Stimulated activated CD8-positive, alpha-beta memory T cell treated with anti-CD3 and anti-CD28 coated beads, Interleukin-4, amount 100 ng/mL, for 48 hours (primary cell): ENCODE measurements around the gene EPS8.
"Not testable (repeated sequence)": the region's sequence is repeated elsewhere in the genome, so short reads cannot be mapped to it uniquely, and the experiment has no call there.

Experiments used
- DNase-seq: peaks from one replicate; pipeline ENCODE4 v3.0.0-alpha.2; 2020

The EPS8 gene

DNA sequence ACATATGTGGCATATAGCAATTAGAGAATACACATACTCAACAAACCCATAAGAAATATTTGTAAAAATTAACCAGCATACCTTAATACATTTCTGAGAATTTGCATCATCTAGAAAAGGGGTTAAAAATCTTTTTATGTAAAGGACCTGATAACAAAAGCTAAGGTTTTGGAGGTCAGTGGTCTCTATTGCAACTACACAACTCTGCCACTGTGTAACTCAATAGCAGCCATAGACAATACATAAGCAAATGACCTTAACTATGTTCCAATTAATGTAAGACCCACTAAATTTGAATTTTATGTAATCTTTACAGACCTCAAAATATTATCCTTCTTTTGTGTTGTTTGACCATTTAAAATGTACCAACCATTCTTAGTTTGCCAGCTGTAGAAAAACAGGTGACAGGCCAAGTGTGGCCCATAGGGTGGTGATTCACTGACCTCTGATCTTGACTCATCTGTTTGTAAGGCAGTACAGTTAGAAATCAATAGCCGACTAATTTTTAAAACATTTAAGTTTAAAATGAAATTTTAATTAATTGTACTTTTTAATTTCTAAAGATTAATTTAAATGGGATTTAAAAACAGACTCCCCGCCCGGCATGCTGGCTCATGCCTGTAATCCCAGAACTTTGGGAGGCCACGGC, 7.4 kb upstream of the EPS8 start:
- DNase-seq, result no peak

DNA sequence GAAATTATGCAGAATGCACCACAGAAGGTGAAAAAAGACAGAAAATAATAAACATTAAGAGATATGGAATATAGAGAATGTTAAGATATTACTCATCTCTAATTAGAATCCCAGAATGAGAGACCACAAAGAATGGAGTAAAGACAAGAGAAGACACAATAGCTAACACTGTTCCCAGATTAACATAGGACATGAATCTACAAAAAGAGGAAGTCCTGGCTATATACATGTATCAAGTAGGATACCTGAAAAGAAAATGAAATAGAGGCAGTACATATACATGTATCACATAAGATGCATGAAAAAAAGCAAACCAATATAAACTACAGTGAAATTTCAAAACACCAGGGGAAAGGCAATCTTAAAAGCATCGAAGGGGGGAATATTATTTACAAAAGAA, 5.6 kb upstream of the EPS8 start:
- no peak for DNase-seq

DNA sequence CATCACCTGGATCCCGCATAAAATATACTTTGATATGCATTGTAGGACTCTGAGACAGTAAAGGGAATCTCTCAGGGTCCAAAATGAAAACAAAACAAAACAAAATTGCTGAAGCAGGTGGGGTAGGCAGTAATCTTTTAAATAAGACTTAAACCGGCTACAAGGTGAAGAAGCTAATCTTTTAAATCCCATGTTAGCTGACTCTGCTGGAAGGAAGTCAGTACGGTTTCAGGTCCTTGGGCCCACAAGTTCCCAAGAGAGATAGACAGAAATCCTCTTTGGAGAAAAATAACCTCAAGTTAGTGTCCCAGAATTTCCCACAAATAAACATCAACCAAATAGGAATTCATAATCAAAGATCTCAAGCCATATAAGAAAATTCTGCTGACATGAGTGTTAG, 5.0 kb upstream of the EPS8 start:
- no peak for DNase-seq

DNA sequence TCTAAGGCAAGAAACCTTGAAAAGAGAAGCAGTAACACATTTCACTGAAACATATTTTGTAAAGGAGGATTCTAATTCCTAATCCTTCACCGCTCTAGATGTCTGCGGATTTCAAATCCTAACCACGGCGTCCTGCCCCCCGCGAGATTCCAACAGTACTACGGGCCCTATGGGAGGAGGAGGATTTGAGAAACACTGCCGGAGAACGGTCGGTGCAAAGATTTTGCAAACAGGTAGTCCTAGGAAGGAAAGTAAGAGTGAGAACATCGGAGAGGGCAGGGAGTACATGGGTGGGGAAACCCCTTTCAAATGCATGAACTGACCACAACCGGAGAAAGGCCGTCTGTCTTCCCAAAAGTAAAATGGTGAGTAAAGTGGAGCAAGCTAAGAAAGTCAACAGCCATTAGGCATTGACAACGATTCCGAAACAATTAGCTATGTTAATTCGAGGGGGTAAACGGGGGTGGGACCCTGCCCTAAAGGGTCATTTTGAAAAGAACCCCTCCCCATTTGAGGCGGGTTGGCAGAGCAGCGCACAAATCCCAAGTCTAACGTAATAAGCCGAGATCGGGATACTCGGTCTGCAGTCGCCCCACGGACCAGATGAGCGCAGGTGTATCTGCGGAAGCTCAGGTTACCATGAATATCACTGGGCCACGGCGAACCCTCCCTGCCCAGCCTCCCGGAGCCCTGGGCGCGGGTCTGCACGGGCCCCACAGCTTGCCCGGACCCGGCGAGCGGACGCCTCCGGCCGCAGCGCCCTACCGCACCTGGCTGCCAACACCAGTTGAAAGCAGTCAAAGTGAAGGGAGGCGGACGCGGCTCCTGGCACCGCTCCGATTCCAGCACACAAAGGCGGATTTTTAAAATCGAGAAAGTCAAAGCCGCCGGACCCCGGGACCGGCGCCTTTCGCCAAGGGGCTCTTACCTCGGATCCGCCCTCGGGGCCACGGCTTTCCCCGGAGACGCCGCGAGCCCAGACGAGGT, 662 bp downstream of the EPS8 start:
- no peak for DNase-seq

DNA sequence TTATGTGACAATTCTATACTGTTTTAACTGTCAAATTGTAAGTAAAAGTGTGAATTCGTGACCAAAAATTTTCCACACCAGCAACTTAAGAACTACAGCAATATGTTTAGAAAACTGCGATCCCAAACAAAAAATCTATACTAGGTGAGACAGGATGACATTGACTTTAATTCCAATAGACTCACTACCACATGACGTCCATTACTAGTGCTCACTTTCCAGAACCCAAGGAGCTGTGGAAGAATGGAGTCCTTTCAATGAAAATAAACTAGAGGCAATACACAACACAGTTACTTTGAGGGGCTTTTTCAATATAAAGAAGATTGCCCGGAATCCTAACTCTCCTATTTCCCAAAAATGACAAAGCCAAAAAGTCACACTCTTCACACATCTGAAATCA, 1.4 kb downstream of the EPS8 start:
- no peak for DNase-seq

DNA sequence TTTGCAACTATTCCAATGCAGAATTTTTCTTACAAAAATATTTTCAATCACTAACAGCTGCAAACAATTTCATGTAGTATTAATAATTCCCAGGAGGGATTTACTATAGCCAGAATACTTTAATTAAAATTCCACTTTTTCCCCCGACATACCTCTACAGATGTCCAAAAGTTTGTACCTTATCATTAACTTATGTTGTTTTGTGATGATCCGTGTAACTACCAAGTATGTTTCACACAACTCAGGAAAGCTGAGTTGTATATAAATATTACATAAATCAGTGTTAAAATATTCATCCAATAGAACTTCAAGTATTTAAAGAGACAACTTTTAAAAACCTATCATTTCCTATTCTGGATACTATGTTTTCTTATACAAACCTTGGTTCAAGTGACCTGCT, 2.4 kb downstream of the EPS8 start:
- DNase-seq, result no peak

DNA sequence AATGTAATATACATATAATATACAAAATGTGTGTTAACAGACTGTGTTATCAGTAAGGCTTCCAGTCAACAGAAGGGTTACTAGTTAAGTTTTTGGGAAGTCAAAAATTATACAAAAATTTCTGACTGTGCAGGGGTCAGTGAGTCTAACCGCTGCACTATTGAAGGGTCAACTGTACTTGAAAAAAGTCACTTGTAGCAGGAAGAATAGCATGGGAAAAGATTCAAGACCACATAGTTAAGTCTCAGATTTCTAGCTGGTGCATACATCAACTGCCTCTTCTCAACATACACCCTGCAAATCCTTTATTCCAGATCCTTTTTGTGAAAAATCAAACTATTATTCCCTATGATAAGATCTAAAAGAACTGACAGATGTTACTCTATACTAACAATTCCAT, 5.9 kb downstream of the EPS8 start:
- no peak for DNase-seq

DNA sequence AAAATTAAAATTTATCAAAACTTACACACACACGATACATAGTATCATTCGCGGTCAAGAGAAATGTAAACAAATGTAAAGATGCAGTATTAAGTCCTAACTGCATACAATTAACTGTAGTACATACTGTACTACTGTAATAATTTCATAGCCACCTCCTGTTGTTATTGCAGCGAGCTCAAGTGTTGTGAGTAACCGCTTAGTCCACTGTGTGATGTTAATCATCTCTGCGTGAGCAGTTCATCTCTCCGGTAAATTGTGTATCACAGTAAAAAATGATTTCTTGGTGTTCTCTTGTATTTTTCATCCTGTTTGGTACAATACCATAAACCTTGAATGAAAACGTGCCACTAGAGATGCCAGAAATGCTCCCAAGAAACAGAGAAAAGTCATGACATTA, 6.5 kb downstream of the EPS8 start:
- no peak for DNase-seq

DNA sequence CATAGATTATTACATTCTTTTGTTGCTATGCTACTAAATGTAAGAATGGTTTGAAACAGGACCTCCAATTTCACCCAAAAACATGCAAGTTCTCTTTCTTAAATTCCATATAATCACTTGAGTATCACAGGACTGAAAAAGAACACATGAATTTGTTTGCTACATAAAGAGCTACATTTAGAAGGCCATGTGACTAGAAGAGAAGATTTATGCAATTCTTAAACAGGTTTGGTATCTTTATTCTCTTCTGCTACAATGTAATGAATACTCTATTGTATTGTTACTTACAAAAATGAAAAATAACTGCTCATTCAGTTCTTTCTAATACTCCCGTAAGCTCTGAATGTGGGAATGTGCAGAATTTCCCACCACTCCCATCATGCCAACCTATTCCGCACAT, 9.3 kb downstream of the EPS8 start:
- DNase-seq, result no peak

DNA sequence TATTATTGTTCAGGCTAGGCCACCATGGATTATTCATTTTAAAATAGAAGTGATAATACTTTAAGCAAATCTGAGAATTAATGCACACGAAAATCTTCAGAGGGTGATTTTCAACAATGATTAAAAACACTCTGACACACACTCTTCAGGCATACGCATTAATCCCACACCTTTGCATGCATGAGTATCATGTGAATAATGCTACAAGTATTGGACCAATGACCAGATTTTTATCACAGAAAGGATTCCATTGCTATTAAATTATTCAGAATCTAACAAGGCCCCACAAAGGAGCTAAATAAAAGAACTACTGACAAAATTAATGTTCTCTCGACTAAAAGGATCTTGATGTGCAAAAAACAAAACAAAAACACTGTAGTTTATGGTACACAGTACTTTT, 11.1 kb downstream of the EPS8 start:
- DNase-seq, result no peak

DNA sequence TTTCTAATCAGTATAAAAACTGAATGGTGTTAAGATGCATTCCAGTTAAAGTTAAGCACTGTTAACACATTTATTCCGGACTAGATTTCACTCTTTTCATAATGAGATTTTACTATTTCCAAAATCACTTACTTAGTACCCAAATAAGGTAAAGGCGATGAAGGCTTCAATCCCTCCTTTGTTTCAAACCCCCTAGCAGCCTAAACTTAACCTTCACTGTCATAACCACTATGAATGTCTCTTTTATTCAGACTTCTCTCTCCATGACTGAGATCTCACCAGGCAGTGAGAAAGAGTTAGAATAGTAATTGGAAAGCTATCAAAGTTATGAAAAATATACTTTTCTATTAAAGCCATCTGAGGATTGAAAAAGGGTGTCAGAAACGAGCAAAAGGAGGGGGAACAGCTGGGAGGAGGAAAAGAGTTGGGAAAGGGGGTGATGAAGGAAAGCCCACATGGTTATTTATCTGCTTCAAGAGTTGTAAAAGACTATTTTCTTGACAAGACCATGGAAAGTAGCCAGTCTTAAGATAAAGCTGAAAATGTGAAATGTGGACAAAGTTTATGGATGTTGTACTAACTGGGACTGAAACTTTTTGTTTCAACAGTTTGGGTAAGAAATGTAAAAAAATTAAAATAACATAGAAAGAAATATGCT, 11.7 kb downstream of the EPS8 start:
- DNase-seq, result no peak

DNA sequence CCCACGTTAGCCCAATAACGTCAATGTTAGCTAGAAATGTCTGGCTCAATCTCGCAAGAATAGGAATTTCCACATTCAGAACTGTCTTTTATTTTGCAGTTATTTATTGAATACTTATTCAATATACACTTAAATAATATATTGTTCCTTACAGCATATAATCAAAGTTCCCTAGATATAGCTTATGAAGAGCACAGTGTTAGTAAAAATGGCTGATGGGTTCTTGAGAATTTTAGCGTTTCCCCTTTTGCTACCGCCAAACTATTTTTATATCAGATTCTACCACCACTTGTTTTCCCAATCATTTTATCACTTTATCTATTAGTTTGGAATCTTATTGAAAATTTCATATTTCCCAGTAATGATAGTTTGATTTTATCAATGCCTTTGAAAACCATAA, 12.7 kb downstream of the EPS8 start:
- no peak for DNase-seq

DNA sequence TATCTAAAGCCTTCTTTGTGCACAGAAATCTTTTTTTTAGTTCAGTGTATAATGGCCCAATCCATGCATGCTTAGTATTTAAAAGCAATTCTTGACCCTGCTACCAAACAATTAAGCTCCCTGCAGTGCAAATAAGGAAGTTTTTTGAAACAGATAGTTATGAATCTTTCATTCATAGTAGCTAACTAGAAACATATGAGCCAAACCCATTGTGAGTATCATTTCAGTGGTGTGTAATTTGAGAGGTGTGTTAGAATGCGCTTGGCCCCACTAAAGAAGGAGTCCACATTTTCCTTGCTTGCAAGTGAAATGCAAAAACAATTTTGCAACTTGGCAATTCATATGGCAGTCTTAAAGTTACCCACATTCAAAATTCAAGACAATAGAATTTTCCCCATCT, 14.4 kb downstream of the EPS8 start:
- no peak for DNase-seq

DNA sequence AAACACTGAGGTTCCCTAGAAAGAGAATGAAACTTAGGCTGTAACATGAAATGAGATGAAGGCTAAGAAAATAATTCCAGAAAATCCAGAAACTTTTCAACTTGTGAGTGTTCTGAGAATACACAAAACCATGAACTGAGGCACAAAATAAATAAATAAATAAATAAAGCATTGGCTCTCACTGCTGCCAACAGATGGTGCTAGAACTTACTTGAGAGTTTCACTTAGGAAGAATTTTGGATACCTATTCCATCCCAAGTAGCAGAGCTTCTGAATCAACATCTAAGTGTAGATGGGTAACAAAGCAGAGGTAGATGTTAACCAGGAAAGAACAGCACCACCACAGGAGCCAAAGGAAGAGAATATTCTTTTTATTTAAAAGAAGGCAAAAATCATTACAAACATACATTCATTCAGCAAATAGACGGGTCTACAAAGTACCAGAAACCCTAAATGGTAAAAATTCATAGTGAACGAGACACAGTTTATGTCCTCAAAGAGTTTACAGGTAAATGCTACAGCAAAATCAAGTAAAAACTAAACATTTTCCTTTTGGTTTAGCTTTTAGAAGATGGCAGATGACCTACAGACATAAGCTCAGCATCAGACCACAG, 16.7 kb downstream of the EPS8 start:
- no peak for DNase-seq

DNA sequence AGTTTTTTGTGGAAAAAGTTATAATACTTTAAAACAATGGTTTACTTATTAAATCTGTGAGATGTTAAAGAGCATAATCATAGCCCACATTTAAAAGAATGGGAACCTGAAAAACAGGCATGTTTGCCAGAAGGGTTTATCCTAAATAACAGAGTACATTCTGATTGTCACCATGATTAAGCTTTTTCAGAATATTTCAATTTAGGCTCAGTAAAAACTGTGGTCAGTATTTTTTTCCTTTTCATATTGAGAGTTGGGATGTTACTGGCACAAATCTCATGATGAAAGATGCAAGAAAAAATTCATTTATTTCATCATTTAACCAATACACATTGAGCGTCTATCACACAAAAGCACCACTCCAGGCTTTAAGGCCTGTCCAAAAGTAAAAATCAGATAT, 18.6 kb downstream of the EPS8 start:
- DNase-seq, result no peak

DNA sequence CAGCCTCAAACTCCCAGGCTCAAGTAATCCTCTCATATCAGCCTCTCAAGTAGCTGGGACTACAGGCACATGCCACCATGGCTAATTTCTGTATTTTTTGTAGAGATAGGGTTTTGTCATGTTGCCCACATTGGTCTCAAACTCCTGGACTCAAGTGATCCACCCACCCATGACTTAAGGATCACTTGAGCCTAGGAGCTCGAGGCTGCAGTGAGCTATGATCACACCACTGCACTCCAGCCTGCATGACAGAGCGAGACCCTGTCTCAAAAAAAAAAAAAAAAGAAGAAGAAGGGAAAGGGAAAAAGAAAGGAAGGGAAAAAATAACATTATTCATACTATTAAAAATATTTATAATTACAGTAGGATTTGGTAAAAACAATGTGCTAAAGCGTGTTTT, 19.2 kb downstream of the EPS8 start:
- DNase-seq, result no peak

DNA sequence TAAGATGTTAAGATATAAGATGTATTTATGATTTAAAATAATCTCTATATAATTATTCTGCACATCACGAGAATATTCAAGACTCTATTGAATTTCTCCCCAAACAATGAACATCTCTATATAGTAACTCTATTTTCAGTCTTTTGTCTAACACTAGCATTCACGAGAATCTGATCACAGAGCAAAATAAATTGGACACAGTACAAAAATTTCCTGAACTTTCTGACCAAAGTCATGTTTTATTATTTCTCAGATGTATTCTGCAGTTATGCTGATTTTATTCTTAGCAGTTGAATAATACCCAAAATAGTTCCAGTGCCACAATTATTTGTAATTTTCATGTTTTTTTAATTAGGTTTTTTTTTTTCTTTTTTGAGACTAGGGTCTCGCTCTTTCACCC, 19.6 kb downstream of the EPS8 start:
- no peak for DNase-seq

DNA sequence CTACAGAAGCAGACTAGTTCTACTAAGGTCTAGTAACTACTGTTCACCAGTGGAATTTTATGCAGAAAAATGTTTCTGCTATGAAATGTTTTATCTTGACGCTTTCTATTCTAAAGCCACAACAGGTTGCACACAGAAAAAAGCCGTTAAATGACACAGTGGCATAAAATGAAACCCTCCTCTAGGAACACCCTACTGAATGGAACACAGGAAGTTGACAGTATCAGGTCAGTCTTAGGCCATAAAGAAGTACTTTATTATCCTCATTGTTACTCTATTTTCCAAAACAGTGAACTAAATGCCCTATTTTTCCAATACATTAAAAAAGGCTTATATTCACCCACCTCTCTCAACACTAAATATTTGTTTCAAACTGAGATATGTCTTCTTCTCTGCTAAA, 21.9 kb downstream of the EPS8 start:
- no peak for DNase-seq

DNA sequence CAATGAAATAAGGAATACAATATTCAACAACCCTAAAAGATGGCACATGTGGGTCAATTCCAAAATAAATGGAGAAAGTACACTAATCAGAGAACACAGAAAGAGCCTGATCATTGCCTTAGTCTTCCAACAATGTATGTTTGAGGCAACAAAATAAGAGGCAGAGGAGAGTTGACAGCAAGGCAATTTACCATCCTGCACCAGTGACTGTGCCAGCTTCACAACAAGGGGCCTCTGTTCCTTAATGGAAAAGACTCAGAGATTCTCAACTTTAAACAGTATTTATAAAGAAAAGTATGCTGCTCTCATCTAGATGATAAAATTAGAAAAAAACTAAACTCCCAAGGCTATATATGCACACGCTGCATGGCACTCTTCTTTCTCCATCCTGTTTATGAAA, 25.9 kb downstream of the EPS8 start:
- DNase-seq, result no peak

DNA sequence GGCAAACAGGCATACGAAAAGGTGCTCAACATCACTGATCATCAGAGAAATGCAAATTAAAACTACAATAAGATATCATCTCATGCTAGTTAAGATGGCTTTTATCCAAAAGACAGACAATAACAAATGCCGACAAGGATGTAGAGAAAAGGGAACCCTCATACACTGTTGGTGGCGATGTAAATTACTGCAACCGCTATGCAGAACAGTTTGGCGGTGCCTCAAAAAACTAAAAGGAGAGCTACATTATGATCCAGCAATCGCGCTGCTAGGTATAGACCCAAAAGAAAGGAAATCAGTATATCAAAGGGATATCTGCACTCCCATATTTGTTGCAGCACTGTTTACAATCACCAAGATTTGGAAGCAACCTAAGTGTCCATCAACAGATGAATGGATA, 27.0 kb downstream of the EPS8 start:
- DNase-seq, result not testable (repeated sequence)

DNA sequence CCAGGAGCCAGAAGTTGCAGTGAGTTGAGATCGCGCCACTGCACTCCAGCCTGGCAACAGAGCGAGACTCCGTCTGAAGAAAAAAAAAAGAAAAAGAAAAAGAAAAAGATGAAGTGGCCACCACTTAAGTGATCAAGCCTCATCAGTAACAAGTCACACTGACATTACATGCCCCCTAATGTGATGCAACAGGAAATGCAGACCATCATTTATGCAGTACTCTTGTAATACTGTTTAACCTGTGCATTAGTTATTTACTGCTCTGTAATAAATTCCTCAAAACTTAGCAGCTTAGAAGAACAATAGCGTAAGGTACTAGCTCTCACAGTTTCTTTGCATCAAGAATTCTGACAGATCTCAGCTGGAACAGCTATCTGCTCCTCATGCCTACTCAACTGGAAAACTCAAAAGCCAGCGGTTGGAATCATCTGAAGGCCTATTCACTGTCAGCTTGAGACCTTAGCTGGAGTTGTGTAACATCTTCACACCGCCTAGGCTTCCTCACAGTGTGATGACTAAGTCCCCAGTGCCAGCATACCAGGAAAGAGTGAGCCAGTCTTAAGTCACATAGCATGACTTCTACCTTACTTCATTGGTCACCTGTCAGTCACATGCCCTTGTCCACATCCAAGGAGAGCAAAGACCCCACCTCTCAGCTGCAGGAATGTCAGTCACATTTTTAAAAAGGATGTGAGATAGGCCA, 31.5 kb downstream of the EPS8 start:
- DNase-seq, result no peak

DNA sequence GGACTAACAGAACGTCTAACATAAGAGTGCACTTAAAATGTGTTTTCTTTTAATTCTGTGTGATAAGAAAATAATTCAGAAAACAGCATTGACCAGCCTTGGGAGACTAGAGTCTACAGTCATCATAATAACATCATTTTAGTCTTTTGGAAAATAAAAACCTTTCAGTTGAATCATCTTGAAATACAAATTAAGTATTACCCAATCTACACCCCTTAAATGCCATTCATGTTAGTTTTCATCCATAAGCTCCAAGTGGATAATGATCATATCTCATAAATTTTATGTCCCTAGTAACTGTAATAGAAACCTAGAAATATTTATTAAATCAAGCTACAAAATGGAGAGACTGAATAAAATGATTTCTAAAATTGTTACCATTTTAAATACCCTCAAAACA, 32.4 kb downstream of the EPS8 start:
- DNase-seq, result no peak

DNA sequence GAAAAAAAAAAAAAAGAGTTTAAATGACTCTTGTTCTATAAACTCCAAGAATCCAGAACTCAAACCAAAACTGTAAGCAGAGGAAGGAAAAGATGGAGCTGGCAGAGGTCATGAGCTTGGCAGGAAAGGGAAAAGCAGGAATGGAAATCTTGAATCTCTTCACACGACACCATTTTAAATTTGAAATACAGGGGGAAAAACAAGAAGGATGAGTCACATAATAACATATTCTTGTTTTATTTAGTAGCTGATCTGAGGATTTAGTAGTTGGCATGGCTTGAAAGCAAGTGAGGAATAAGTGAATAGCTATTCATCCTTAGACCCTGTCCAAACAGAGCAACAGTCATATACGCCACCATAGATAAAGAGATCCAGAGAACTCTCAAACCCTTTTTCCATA, 35.0 kb downstream of the EPS8 start:
- no peak for DNase-seq
